ENCODE data around the gene ABHD2. TPM values are rescaled to one million over a fixed set of nuclear protein-coding genes. Genes with fewer than 3 reads are reported as not detected.
A peak's percentile ranks its signal among the peaks of the same experiment; 100 is the strongest.

ABHD2 gene
- total RNA-seq, 8 experiments from 2014 or later, result 9.9 to 35.4 (median 16.8) TPM

DNA sequence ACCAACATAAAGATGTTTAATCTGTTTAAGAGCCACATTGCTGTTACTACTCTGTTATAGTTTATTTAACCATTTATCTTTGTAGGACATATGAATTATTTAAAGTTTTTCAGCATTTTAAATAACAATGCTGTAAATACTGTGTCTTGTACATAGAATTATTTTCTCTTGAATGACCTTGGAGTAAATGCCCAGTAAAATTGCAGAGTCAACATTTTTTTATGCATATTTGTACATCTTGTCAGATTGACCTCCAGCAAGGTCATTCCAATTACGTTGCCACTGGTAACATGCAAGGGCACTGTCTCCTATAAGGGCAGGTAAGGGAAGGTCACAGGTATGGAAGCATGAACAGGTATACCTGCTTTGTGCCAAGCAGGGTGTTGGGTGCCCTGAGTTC is 68.8 kb downstream of the ABHD2 start:
- H3K4me1 ChIP-seq (replicated peaks in 1 of 2), result peaks cover 5 to 7% of the 10 kb centered on the region in 2 donors
- no peak overlapping the region for H3K27ac ChIP-seq
- H3K4me3 ChIP-seq, result no peak overlapping the region
- no peak for ATAC-seq (replicated peaks in 6 of 8)
- WGBS, 10 experiments, result 83 to 100% (median 100%) methylated on average over 1 of the region's 1 CpG; no CpG with 5 or more reads in 4 of the 10 experiments
- in situ Hi-C loops (cut with MboI; ENCODE audit: low pct_unique_long_range_greater_than_20kb in 2 of 9, low sequenced_read_pairs in 9 of 9, unreplicated experiment in 9 of 9), result loop anchor here in 1 of 9 experiments (25.0 kb wide), 1 partner anchor 95 kb away; no protein-coding TSS in a partner anchor

GRCh38 chr15:89157918-89158564 is 69.8 kb downstream of the ABHD2 start:
- Histone ChIP-seq H3K4me1 (replicated peaks in 1 of 2) (peaks cover 5 to 7% of the 10 kb centered on the region in 2 donors), H3K4me3 (no peak overlapping the region), H3K27ac (no peak overlapping the region)
- 14 to 100% (median 93%) methylated on average over 1 to 4 of the region's 4 CpGs; no CpG with 5 or more reads in 3 of the 10 experiments for WGBS, 10 experiments
- no peak for ATAC-seq (replicated peaks in 6 of 8)
- in situ Hi-C loops (cut with MboI; ENCODE audit: low pct_unique_long_range_greater_than_20kb in 2 of 9, low sequenced_read_pairs in 9 of 9, unreplicated experiment in 9 of 9), result loop anchor here in 1 of 9 experiments (25.0 kb wide), 1 partner anchor 96 kb away; no protein-coding TSS in a partner anchor

GRCh38 chr15:89161666-89162065 is 73.4 kb downstream of the ABHD2 start:
- 57 to 86% (median 69%) methylated on average over 1 to 2 of the region's 3 CpGs; no CpG with 5 or more reads in 3 of the 10 experiments for WGBS, 10 experiments
- H3K4me1 ChIP-seq (replicated peaks in 1 of 2), result peaks cover 0 to 3% of the 10 kb centered on the region in 2 donors
- in situ Hi-C loops (cut with MboI; ENCODE audit: low pct_unique_long_range_greater_than_20kb in 2 of 9, low sequenced_read_pairs in 9 of 9, unreplicated experiment in 9 of 9), result loop anchor here in 1 of 9 experiments (25.0 kb wide), 1 partner anchor 99 kb away; no protein-coding TSS in a partner anchor
- no peak overlapping the region for H3K4me3 ChIP-seq
- H3K27ac ChIP-seq, result no peak overlapping the region
- ATAC-seq (replicated peaks in 6 of 8), result peak in 1 of 8 experiments; percentile 38

DNA sequence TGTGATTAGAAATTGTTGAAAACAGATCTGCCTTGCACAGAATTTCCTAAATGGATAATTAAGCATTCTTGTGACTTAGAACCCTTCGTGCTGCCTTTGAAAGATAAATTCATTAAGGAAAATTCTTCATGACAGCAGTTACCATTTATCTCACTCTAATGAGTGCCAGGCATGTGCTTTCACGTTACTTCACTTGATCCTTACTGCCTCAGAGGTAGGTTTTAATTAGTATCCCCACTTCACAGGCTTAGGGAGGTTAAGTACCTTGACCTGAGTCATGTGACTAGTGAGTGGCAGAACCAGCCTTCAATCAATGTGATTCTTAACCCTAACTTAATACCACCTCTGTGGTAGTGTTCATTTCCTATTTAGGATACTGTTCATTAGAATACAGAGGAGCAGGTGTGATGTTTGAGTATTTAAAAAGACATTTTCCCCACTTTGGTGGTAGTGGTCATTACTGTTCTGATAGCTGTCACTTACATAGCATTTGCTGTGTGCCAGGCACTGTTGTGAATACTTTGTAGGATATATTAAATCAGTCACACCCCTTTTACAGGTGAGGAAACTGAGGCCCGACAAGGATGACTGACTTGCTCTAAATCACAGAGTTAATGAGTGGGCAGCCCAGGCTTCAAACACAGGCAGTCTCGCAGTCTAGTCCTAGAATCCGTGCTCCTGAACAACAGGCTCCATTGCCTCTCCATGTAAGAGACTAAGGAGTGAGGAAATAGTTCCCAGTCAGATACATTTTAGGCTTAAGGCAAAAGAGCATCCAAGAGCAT is 75.2 kb downstream of the ABHD2 start:
- Histone ChIP-seq H3K4me3 (no peak overlapping the region), H3K4me1 (replicated peaks in 1 of 2) (peaks cover 0 to 3% of the 10 kb centered on the region in 2 donors), H3K27ac (no peak overlapping the region)
- ATAC-seq (replicated peaks in 6 of 8), result peak in 1 of 8 experiments; percentile 8
- WGBS, 10 experiments, result 42 to 100% (median 77%) methylated on average over 1 to 5 of the region's 5 CpGs
- in situ Hi-C loops (cut with MboI; ENCODE audit: low pct_unique_long_range_greater_than_20kb in 2 of 9, low sequenced_read_pairs in 9 of 9, unreplicated experiment in 9 of 9), result loop anchor here in 1 of 9 experiments (25.0 kb wide), 1 partner anchor 101 kb away; no protein-coding TSS in a partner anchor

GRCh38 chr15:89164712-89165211 is 76.5 kb downstream of the ABHD2 start:
- Histone ChIP-seq H3K4me1 (replicated peaks in 1 of 2) (peaks cover 0 to 3% of the 10 kb centered on the region in 2 donors), H3K4me3 (no peak overlapping the region), H3K27ac (no peak overlapping the region)
- peak in 1 of 8 experiments; percentile 45 for ATAC-seq (replicated peaks in 6 of 8)
- WGBS, 10 experiments, result 36 to 100% (median 84%) methylated on average over 1 to 7 of the region's 7 CpGs; no CpG with 5 or more reads in 1 of the 10 experiments
- in situ Hi-C loops (cut with MboI; ENCODE audit: low pct_unique_long_range_greater_than_20kb in 2 of 9, low sequenced_read_pairs in 9 of 9, unreplicated experiment in 9 of 9), result loop anchor here in 1 of 9 experiments (25.0 kb wide), 1 partner anchor 102 kb away; no protein-coding TSS in a partner anchor

DNA sequence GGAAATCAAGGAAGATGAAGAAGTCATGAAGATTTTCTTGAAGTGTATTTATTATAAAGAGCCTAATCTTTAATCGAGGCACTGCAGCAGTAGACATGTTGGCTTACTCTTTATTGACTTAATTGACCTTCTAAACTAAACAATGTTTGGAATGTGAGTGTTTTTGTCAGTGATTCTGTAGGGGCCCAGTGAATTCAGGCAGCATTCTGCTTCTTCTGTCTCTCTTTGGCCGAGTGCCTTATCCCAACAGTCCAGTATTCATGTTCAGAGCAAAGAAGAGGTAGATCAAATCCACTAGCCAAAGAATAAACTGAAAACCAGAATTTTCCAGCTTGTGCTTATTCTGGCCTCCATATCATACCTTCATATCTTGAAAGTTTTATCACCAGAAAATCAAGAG is 77.4 kb downstream of the ABHD2 start:
- no peak overlapping the region for H3K27ac ChIP-seq
- peak in 1 of 8 experiments; percentile 63 for ATAC-seq (replicated peaks in 6 of 8)

GRCh38 chr15:89167267-89168176 is 79.3 kb downstream of the ABHD2 start:
- peak in 1 of 8 experiments; percentile 12 for ATAC-seq (replicated peaks in 6 of 8)
- Histone ChIP-seq H3K4me3 (no peak overlapping the region), H3K4me1 (replicated peaks in 1 of 2) (no peaks in the 10 kb centered on the region), H3K27ac (no peak overlapping the region)
- 38 to 81% (median 64%) methylated on average over 1 to 7 of the region's 7 CpGs; no CpG with 5 or more reads in 1 of the 10 experiments for WGBS, 10 experiments
- in situ Hi-C loops (cut with MboI; ENCODE audit: low pct_unique_long_range_greater_than_20kb in 2 of 9, low sequenced_read_pairs in 9 of 9, unreplicated experiment in 9 of 9), result loop anchor here in 1 of 9 experiments (25.0 kb wide), 1 partner anchor 105 kb away; no protein-coding TSS in a partner anchor

More for the DNA sequence above, 77.4 kb downstream of the ABHD2 start:
- Histone ChIP-seq H3K4me1 (replicated peaks in 1 of 2) (peaks cover 0 to 3% of the 10 kb centered on the region in 2 donors), H3K4me3 (no peak overlapping the region)
- 20 to 96% (median 72%) methylated on average over 1 to 2 of the region's 2 CpGs; no CpG with 5 or more reads in 3 of the 10 experiments for WGBS, 10 experiments
- in situ Hi-C loops (cut with MboI; ENCODE audit: low pct_unique_long_range_greater_than_20kb in 2 of 9, low sequenced_read_pairs in 9 of 9, unreplicated experiment in 9 of 9), result loop anchor here in 1 of 9 experiments (25.0 kb wide), 1 partner anchor 103 kb away; no protein-coding TSS in a partner anchor

DNA sequence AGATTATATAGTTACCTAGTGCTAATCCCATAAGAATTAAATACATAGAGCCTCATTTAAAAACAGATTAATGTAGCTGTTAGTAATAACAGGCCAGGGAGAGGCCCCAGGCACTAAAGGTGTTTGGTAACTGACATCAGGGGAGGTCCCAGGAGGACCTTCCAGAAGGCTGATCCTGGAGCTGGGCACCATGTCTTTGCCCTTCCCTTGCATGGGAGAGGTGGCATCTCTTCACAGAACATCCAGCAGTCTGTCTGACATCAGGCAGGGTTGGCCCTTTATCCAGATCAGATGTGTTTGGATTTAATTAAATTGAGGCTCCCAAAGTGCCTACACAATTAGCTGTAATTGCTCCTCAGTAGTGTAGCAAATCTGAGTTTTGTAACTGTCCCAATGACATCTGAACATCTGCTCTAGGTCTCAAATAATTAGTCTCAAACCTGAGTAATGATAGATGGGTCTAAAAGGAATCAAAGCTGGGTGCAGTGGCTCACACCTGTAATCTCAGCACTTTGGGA is 80.1 kb downstream of the ABHD2 start:
- in situ Hi-C loops (cut with MboI; ENCODE audit: low pct_unique_long_range_greater_than_20kb in 2 of 9, low sequenced_read_pairs in 9 of 9, unreplicated experiment in 9 of 9), result loop anchor here in 1 of 9 experiments (25.0 kb wide), 1 partner anchor 106 kb away; no protein-coding TSS in a partner anchor
- no peak overlapping the region for H3K4me3 ChIP-seq
- no peak for ATAC-seq (replicated peaks in 6 of 8)
- H3K4me1 ChIP-seq (replicated peaks in 1 of 2), result no peaks in the 10 kb centered on the region
- H3K27ac ChIP-seq, result no peak overlapping the region

DNA sequence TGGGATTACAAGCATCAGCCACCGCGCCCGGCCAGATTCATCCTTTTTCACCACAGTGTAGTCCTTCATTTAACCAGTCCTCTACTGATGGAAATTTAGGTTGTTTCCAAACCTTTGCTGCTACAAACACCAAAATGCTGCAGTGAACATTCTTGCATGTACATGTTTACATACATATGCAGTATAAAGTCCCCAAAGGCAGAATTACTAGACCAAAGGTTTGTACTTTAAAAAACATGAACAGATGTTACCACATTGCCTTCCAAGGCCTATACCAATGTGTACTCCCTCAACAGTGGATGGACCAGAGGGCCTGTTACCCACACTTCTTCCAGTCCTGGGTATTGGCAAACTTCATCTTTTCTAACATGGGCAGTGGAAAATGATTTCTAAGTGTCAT is 82.1 kb downstream of the ABHD2 start:
- 100% methylated on average over 1 to 3 of the region's 3 CpGs; no CpG with 5 or more reads in 7 of the 10 experiments for WGBS, 10 experiments
- Histone ChIP-seq H3K4me1 (replicated peaks in 1 of 2) (peaks cover 0 to 4% of the 10 kb centered on the region in 2 donors), H3K4me3 (no peak overlapping the region), H3K27ac (no peak overlapping the region)
- ATAC-seq (replicated peaks in 6 of 8), result peak in 2 of 8 experiments; percentile 39 to 62
- in situ Hi-C loops (cut with MboI; ENCODE audit: low pct_unique_long_range_greater_than_20kb in 2 of 9, low sequenced_read_pairs in 9 of 9, unreplicated experiment in 9 of 9), result loop anchor here in 2 of 9 experiments (10.0 to 25.0 kb wide), 3 partner anchors 46 to 116 kb away; no protein-coding TSS in a partner anchor

DNA sequence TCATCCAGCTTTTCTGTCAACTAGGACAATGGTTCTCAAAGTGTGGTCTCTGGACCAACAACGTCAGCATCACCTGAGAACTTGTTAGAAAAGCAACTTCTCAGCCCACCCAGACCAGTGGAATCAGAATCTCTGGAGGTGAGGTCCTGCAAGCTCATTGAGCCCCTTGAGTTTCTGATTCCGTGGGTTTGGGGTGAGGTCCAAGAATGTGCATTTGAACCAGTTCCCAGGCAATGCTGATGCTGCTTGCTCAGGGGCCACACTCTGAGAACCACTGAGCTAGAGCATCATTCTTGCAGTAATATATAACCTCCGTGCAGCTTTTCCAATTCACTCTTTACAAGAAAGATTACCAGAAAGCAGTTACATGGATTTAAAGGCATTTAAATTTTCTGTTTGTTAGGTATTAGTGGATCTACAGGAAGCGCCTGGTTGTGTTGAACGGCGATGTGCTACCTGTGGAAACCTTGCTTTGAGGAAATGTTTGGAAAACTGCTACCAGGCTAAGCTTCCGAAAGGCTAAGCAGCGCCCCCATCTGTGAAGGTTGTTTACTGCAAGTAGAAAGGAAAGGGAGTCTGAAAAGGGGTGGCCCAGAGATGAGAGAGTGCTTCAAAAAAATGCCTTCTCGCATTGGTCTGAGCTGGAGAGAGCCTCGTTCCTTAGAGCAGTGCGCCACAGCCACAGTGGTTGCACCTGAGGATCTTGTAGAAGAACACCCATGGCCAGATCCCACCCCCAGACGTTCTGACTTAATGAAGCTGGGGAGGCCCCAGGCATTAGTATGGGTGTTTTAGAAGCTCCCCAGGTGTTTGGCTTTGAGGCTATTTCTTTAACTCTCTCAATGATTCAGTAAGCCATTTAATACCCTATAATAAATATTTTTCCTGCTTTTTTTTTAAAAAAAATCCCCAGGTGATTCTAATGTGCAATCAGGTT is 83.1 kb downstream of the ABHD2 start:
- ATAC-seq (replicated peaks in 6 of 8), result peak in 3 of 8 experiments; percentile 42 to 62 (median 44)

DNA sequence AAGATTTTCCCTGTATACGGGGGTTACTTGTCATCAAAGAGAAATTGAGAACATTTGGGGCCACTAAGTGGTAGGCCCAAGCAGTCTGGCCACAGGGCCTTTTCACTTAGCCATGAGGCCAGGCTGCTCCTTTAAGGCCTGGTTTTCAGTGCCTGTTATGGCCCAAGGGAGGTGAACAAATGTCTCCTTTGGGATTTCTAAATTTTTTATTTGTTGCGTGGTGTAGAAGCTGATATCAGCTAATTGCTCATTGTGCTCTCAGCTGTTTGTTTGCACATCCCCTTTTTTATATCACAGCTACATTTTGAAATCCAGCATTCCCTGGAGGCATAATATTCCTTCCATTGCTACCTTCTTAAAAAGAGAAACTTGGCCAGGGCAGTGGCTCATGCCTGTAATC is 84.7 kb downstream of the ABHD2 start:
- Histone ChIP-seq H3K4me1 (replicated peaks in 1 of 2) (peaks cover 2 to 7% of the 10 kb centered on the region in 2 donors), H3K4me3 (no peak overlapping the region), H3K27ac (no peak overlapping the region)
- 75 to 100% (median 100%) methylated on average over 1 to 2 of the region's 2 CpGs; no CpG with 5 or more reads in 3 of the 10 experiments for WGBS, 10 experiments
- in situ Hi-C loops (cut with MboI; ENCODE audit: low pct_unique_long_range_greater_than_20kb in 2 of 9, low sequenced_read_pairs in 9 of 9, unreplicated experiment in 9 of 9), result loop anchor here in 2 of 9 experiments (10.0 to 25.0 kb wide), 3 partner anchors 48 to 118 kb away; no protein-coding TSS in a partner anchor
- ATAC-seq (replicated peaks in 6 of 8), result no peak

More for the DNA sequence above, 83.1 kb downstream of the ABHD2 start:
- no peak overlapping the region for H3K4me3 ChIP-seq
- H3K4me1 ChIP-seq (replicated peaks in 1 of 2), result peaks cover 0 to 4% of the 10 kb centered on the region in 2 donors
- no peak overlapping the region for H3K27ac ChIP-seq
- 58 to 100% (median 81%) methylated on average over 1 to 12 of the region's 12 CpGs for WGBS, 10 experiments
- in situ Hi-C loops (cut with MboI; ENCODE audit: low pct_unique_long_range_greater_than_20kb in 2 of 9, low sequenced_read_pairs in 9 of 9, unreplicated experiment in 9 of 9), result loop anchor here in 2 of 9 experiments (10.0 to 25.0 kb wide), 3 partner anchors 47 to 117 kb away; no protein-coding TSS in a partner anchor

Measured in motor neuron (in vitro differentiated cells).